ENCODE data around the gene SLC22A4.

DNA sequence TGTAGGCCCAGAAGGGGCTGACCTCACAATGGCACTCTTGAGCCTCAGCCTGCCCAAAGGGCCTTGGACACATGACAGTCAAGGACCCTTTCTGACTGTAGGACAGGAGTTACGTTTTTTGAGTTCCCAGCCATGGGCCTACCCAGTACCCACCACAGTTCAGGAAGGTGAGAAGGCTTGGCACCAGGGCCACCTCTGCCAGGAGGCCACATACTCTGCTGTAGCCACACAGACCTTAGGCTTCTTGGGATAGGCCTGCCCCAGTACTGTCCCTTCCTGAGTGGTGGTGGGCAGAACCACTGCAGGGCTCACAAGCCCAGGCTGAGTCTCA lies 23.9 kb upstream of the SLC22A4 start:
- TF ChIP-seq, protein P1, sequence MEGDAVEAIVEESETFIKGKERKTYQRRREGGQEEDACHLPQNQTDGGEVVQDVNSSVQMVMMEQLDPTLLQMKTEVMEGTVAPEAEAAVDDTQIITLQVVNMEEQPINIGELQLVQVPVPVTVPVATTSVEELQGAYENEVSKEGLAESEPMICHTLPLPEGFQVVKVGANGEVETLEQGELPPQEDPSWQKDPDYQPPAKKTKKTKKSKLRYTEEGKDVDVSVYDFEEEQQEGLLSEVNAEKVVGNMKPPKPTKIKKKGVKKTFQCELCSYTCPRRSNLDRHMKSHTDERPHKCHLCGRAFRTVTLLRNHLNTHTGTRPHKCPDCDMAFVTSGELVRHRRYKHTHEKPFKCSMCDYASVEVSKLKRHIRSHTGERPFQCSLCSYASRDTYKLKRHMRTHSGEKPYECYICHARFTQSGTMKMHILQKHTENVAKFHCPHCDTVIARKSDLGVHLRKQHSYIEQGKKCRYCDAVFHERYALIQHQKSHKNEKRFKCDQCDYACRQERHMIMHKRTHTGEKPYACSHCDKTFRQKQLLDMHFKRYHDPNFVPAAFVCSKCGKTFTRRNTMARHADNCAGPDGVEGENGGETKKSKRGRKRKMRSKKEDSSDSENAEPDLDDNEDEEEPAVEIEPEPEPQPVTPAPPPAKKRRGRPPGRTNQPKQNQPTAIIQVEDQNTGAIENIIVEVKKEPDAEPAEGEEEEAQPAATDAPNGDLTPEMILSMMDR (IDR thresholded peaks at IDR 0.05): no peak
- TF ChIP-seq POLR2A (IDR thresholded peaks at IDR 0.05): no peak
